ENCODE results near the gene ZBED4.

ZBED4 gene

GRCh38 chr22:49900441-49901230 lies 47.0 kb downstream of the ZBED4 start:
- peak overlapping the region; percentile 23 for H3K18ac ChIP-seq (ENCODE audit: low read length)
- H3K4me3 ChIP-seq (ENCODE audit: low read length in 2 of 2), result peak overlapping the region in 1 of 2 donors; percentile 19

GRCh38 chr22:49901457-49901856 lies 47.8 kb downstream of the ZBED4 start:
- Histone ChIP-seq H3K79me1 (ENCODE audit: low read depth, low read length) (no peaks in the 10 kb centered on the region), H3K4me2 (ENCODE audit: insufficient read depth, low read length, poor library complexity, severe bottlenecking) (no peak overlapping the region), H3K14ac (ENCODE audit: low read length) (peak overlapping the region; percentile 10), H3K4me1 (ENCODE audit: control insufficient read depth in 2 of 2, insufficient read depth in 1 of 2, low read depth in 1 of 2, low read length in 2 of 2) (peaks cover 0 to 5% of the 10 kb centered on the region in 2 donors), H2BK15ac (ENCODE audit: low read length) (no peak overlapping the region), H4K91ac (ENCODE audit: low read depth, low read length, poor library complexity) (no peak overlapping the region), H2AK5ac (ENCODE audit: low read depth, low read length) (no peak overlapping the region), H4K8ac (ENCODE audit: low read depth, low read length) (peak overlapping the region; percentile 78), H3K27ac (replicated peaks; ENCODE audit: low read length) (no peak overlapping the region), H3K18ac (ENCODE audit: low read length) (peak overlapping the region; percentile 40), H2BK5ac (ENCODE audit: low read length) (no peak overlapping the region), H3K9me3 (replicated peaks in 1 of 2; ENCODE audit: control insufficient read depth in 2 of 2, insufficient read depth in 1 of 2, low read depth in 1 of 2, low read length in 2 of 2) (peaks cover 4 to 12% of the 10 kb centered on the region in 2 donors), H3K23ac (ENCODE audit: low read depth, low read length, poor library complexity) (peak overlapping the region; percentile 29), H3K4me3 (ENCODE audit: low read length in 2 of 2) (peak overlapping the region in 1 of 2 donors; percentile 27), H3K27me3 (ENCODE audit: control insufficient read depth in 3 of 3, insufficient read depth in 3 of 3, low read depth in 1 of 3, low read length in 3 of 3) (no peaks in the 10 kb centered on the region), H2BK120ac (ENCODE audit: low read depth, low read length) (no peak overlapping the region), H2AFZ (ENCODE audit: low read length) (no peak overlapping the region), H3K4ac (ENCODE audit: low read length) (no peak overlapping the region), H3K36me3 (replicated peaks in 1 of 2; ENCODE audit: control insufficient read depth in 2 of 2, insufficient read depth in 2 of 2, low read length in 2 of 2) (peaks cover 25 to 67% of the 10 kb centered on the region in 2 donors), H2BK12ac (ENCODE audit: low read length) (no peak overlapping the region), H3K9ac (ENCODE audit: low read depth, low read length, poor library complexity) (peak overlapping the region; percentile 50)
- no CpG with 5 or more reads among the region's 11 CpGs for WGBS, 2 donors (ENCODE audit: extremely low coverage in 2 of 2, insufficient read length in 2 of 2, insufficient replicate concordance in 1 of 2)
- no peak for DNase-seq (ENCODE audit: low spot score)

More at GRCh38 chr22:49900441-49901230, 47.0 kb downstream of the ZBED4 start:
- Histone ChIP-seq H3K4ac (ENCODE audit: low read length) (no peak overlapping the region), H2AK5ac (ENCODE audit: low read depth, low read length) (no peak overlapping the region), H3K27me3 (ENCODE audit: control insufficient read depth in 3 of 3, insufficient read depth in 3 of 3, low read depth in 1 of 3, low read length in 3 of 3) (no peaks in the 10 kb centered on the region), H3K23ac (ENCODE audit: low read depth, low read length, poor library complexity) (peak overlapping the region; percentile 29), H2BK15ac (ENCODE audit: low read length) (no peak overlapping the region), H3K27ac (replicated peaks; ENCODE audit: low read length) (no peak overlapping the region), H3K14ac (ENCODE audit: low read length) (no peak overlapping the region), H3K79me1 (ENCODE audit: low read depth, low read length) (no peaks in the 10 kb centered on the region), H2BK12ac (ENCODE audit: low read length) (no peak overlapping the region), H4K8ac (ENCODE audit: low read depth, low read length) (no peak overlapping the region), H3K4me2 (ENCODE audit: insufficient read depth, low read length, poor library complexity, severe bottlenecking) (no peak overlapping the region), H2AFZ (ENCODE audit: low read length) (no peak overlapping the region), H4K91ac (ENCODE audit: low read depth, low read length, poor library complexity) (no peak overlapping the region), H3K9me3 (replicated peaks in 1 of 2; ENCODE audit: control insufficient read depth in 2 of 2, insufficient read depth in 1 of 2, low read depth in 1 of 2, low read length in 2 of 2) (peaks cover 4 to 12% of the 10 kb centered on the region in 2 donors), H2BK120ac (ENCODE audit: low read depth, low read length) (no peak overlapping the region), H2BK5ac (ENCODE audit: low read length) (no peak overlapping the region), H3K9ac (ENCODE audit: low read depth, low read length, poor library complexity) (peak overlapping the region; percentile 53), H3K36me3 (replicated peaks in 1 of 2; ENCODE audit: control insufficient read depth in 2 of 2, insufficient read depth in 2 of 2, low read length in 2 of 2) (peaks cover 25 to 67% of the 10 kb centered on the region in 2 donors), H3K4me1 (ENCODE audit: control insufficient read depth in 2 of 2, insufficient read depth in 1 of 2, low read depth in 1 of 2, low read length in 2 of 2) (peaks cover 0 to 5% of the 10 kb centered on the region in 2 donors)
- no CpG with 5 or more reads among the region's 30 CpGs for WGBS, 2 donors (ENCODE audit: extremely low coverage in 2 of 2, insufficient read length in 2 of 2, insufficient replicate concordance in 1 of 2)
- DNase-seq (ENCODE audit: low spot score), result no peak

- H2AFZ ChIP-seq (ENCODE audit: low read length), result no peak overlapping the region
- H3K36me3 ChIP-seq (replicated peaks in 1 of 2; ENCODE audit: control insufficient read depth in 2 of 2, insufficient read depth in 2 of 2, low read length in 2 of 2), result peaks cover 32 to 69% of the 10 kb centered on the region in 2 donors
- peaks cover 2% of the 10 kb centered on the region for H3K79me1 ChIP-seq (ENCODE audit: low read depth, low read length)
- H3K14ac ChIP-seq (ENCODE audit: low read length), result peak overlapping the region; percentile 43
- H3K9me3 ChIP-seq (replicated peaks in 1 of 2; ENCODE audit: control insufficient read depth in 2 of 2, insufficient read depth in 1 of 2, low read depth in 1 of 2, low read length in 2 of 2), result peaks cover 0 to 8% of the 10 kb centered on the region in 2 donors
- H3K4me2 ChIP-seq (ENCODE audit: insufficient read depth, low read length, poor library complexity, severe bottlenecking), result no peak overlapping the region
- WGBS, 2 donors (ENCODE audit: extremely low coverage in 2 of 2, insufficient read length in 2 of 2, insufficient replicate concordance in 1 of 2), result no CpG with 5 or more reads among the region's 17 CpGs
- H3K4ac ChIP-seq (ENCODE audit: low read length), result no peak overlapping the region
- H4K91ac ChIP-seq (ENCODE audit: low read depth, low read length, poor library complexity), result no peak overlapping the region
- H2BK15ac ChIP-seq (ENCODE audit: low read length), result no peak overlapping the region
- H3K27me3 ChIP-seq (ENCODE audit: control insufficient read depth in 3 of 3, insufficient read depth in 3 of 3, low read depth in 1 of 3, low read length in 3 of 3), result no peaks in the 10 kb centered on the region
- H4K8ac ChIP-seq (ENCODE audit: low read depth, low read length), result no peak overlapping the region
- DNase-seq (ENCODE audit: low spot score), result no peak
- no peak overlapping the region for H2BK12ac ChIP-seq (ENCODE audit: low read length)
- no peak overlapping the region for H3K18ac ChIP-seq (ENCODE audit: low read length)
- H3K9ac ChIP-seq (ENCODE audit: low read depth, low read length, poor library complexity), result no peak overlapping the region
- H2BK120ac ChIP-seq (ENCODE audit: low read depth, low read length), result no peak overlapping the region
- H3K27ac ChIP-seq (replicated peaks; ENCODE audit: low read length), result no peak overlapping the region
- no peak overlapping the region for H2BK5ac ChIP-seq (ENCODE audit: low read length)
- no peak overlapping the region for H3K4me3 ChIP-seq (ENCODE audit: low read length in 2 of 2)
- peaks cover 0 to 5% of the 10 kb centered on the region in 2 donors for H3K4me1 ChIP-seq (ENCODE audit: control insufficient read depth in 2 of 2, insufficient read depth in 1 of 2, low read depth in 1 of 2, low read length in 2 of 2)
- no peak overlapping the region for H2AK5ac ChIP-seq (ENCODE audit: low read depth, low read length)
- no peak overlapping the region for H3K23ac ChIP-seq (ENCODE audit: low read depth, low read length, poor library complexity)
Measured at GRCh38 chr22:49903322-49904039, 49.8 kb downstream of the ZBED4 start.

GRCh38 chr22:49904040-49904369 lies 50.4 kb downstream of the ZBED4 start:
- Histone ChIP-seq H2BK12ac (ENCODE audit: low read length) (no peak overlapping the region), H3K36me3 (replicated peaks in 1 of 2; ENCODE audit: control insufficient read depth in 2 of 2, insufficient read depth in 2 of 2, low read length in 2 of 2) (peaks cover 34 to 64% of the 10 kb centered on the region in 2 donors), H3K9ac (ENCODE audit: low read depth, low read length, poor library complexity) (no peak overlapping the region), H3K4me2 (ENCODE audit: insufficient read depth, low read length, poor library complexity, severe bottlenecking) (no peak overlapping the region), H3K9me3 (replicated peaks in 1 of 2; ENCODE audit: control insufficient read depth in 2 of 2, insufficient read depth in 1 of 2, low read depth in 1 of 2, low read length in 2 of 2) (peaks cover 0 to 8% of the 10 kb centered on the region in 2 donors), H3K4me1 (ENCODE audit: control insufficient read depth in 2 of 2, insufficient read depth in 1 of 2, low read depth in 1 of 2, low read length in 2 of 2) (peaks cover 0 to 5% of the 10 kb centered on the region in 2 donors), H2AK5ac (ENCODE audit: low read depth, low read length) (no peak overlapping the region), H3K18ac (ENCODE audit: low read length) (no peak overlapping the region), H3K27me3 (ENCODE audit: control insufficient read depth in 3 of 3, insufficient read depth in 3 of 3, low read depth in 1 of 3, low read length in 3 of 3) (no peaks in the 10 kb centered on the region), H3K79me1 (ENCODE audit: low read depth, low read length) (peaks cover 2% of the 10 kb centered on the region), H3K4ac (ENCODE audit: low read length) (no peak overlapping the region), H3K23ac (ENCODE audit: low read depth, low read length, poor library complexity) (no peak overlapping the region), H2AFZ (ENCODE audit: low read length) (no peak overlapping the region), H3K27ac (replicated peaks; ENCODE audit: low read length) (no peak overlapping the region), H2BK15ac (ENCODE audit: low read length) (no peak overlapping the region), H4K8ac (ENCODE audit: low read depth, low read length) (no peak overlapping the region), H2BK120ac (ENCODE audit: low read depth, low read length) (no peak overlapping the region), H2BK5ac (ENCODE audit: low read length) (no peak overlapping the region), H4K91ac (ENCODE audit: low read depth, low read length, poor library complexity) (no peak overlapping the region), H3K14ac (ENCODE audit: low read length) (peak overlapping the region; percentile 76), H3K4me3 (ENCODE audit: low read length in 2 of 2) (no peak overlapping the region)
- DNase-seq (ENCODE audit: low spot score), result no peak
- WGBS, 2 donors (ENCODE audit: extremely low coverage in 2 of 2, insufficient read length in 2 of 2, insufficient replicate concordance in 1 of 2), result no CpG with 5 or more reads among the region's 11 CpGs

All from neuronal stem cell (in vitro differentiated cells).